ENCODE results near the gene COG6.

Gene COG6

GRCh38 chr13:39740761-39741160 is 85.3 kb downstream of the COG6 start:
- H3K4me3 ChIP-seq (ENCODE audit: low read depth, low read length): no peak overlapping the region
- no peak for TF ChIP-seq CTCF (IDR thresholded peaks at IDR 0.05; ENCODE audit: low read depth, low read length)

- no peak for TF ChIP-seq CTCF (IDR thresholded peaks at IDR 0.05; ENCODE audit: low read depth, low read length)
These were observed 93.5 kb downstream of the COG6 start for GRCh38 chr13:39748961-39749360.

GRCh38 chr13:39749528-39749927 is 94.1 kb downstream of the COG6 start:
- no peak overlapping the region for H3K4me3 ChIP-seq (ENCODE audit: low read depth, low read length)
- no peak for TF ChIP-seq CTCF (IDR thresholded peaks at IDR 0.05; ENCODE audit: low read depth, low read length)

More at GRCh38 chr13:39748961-39749360, 93.5 kb downstream of the COG6 start:
- no peak overlapping the region for H3K4me3 ChIP-seq (ENCODE audit: low read depth, low read length)

- no peak overlapping the region for H3K4me3 ChIP-seq (ENCODE audit: low read depth, low read length)
- TF ChIP-seq CTCF (IDR thresholded peaks at IDR 0.05; ENCODE audit: low read depth, low read length): no peak
These were observed 96.3 kb downstream of the COG6 start for GRCh38 chr13:39751805-39752204.

- TF ChIP-seq CTCF (IDR thresholded peaks at IDR 0.05; ENCODE audit: low read depth, low read length): no peak
- no peak overlapping the region for H3K4me3 ChIP-seq (ENCODE audit: low read depth, low read length)
These were observed 105.1 kb downstream of the COG6 start for GRCh38 chr13:39760521-39760920.

- no peak for TF ChIP-seq CTCF (IDR thresholded peaks at IDR 0.05; ENCODE audit: low read depth, low read length)
These were observed 110.5 kb downstream of the COG6 start for GRCh38 chr13:39765801-39766463.

GRCh38 chr13:39766464-39767158 is 111.1 kb downstream of the COG6 start:
- H3K4me3 ChIP-seq (ENCODE audit: low read depth, low read length): no peak overlapping the region

More at GRCh38 chr13:39765801-39766463, 110.5 kb downstream of the COG6 start:
- H3K4me3 ChIP-seq (ENCODE audit: low read depth, low read length): no peak overlapping the region

More at GRCh38 chr13:39766464-39767158, 111.1 kb downstream of the COG6 start:
- no peak for TF ChIP-seq CTCF (IDR thresholded peaks at IDR 0.05; ENCODE audit: low read depth, low read length)
